ENCODE results near the gene PHLDA2.

PHLDA2 gene

GRCh38 chr11:2928605-2929530, at the start of gene PHLDA2:
PHLDA2 (minus strand) TSS chr11:2929420; CDS start chr11:2929364, 56 bp downstream.
- no peak for DNase-seq

- DNase-seq: no peak
Measured at GRCh38 chr11:2977113-2977512, 47.9 kb upstream of the PHLDA2 start.

GRCh38 chr11:2976294-2977063, 47.3 kb upstream of the PHLDA2 start:
- DNase-seq: no peak

GRCh38 chr11:2975594-2975993, 46.4 kb upstream of the PHLDA2 start:
- DNase-seq: no peak

GRCh38 chr11:2974272-2974671, 45.1 kb upstream of the PHLDA2 start:
- no peak for DNase-seq

- no peak for DNase-seq
Measured at GRCh38 chr11:2968341-2968900, 39.2 kb upstream of the PHLDA2 start.

GRCh38 chr11:2964782-2965181, 35.6 kb upstream of the PHLDA2 start:
- DNase-seq: no peak

GRCh38 chr11:2963761-2964160, 34.5 kb upstream of the PHLDA2 start:
- DNase-seq: no peak

- DNase-seq: no peak
Measured at GRCh38 chr11:2963112-2963754, 34.0 kb upstream of the PHLDA2 start.

- no peak for DNase-seq
Measured at GRCh38 chr11:2961080-2961479, 31.9 kb upstream of the PHLDA2 start.

- DNase-seq: no peak
Measured at GRCh38 chr11:2960139-2960538, 30.9 kb upstream of the PHLDA2 start.

- no peak for DNase-seq
Measured at GRCh38 chr11:2958251-2958650, 29.0 kb upstream of the PHLDA2 start.

- DNase-seq: no peak
Measured at GRCh38 chr11:2955906-2956476, 26.8 kb upstream of the PHLDA2 start.

- DNase-seq: no peak
Measured at GRCh38 chr11:2954263-2954662, 25.0 kb upstream of the PHLDA2 start.

- no peak for DNase-seq
Measured at GRCh38 chr11:2952290-2952689, 23.1 kb upstream of the PHLDA2 start.

- no peak for DNase-seq
Measured at GRCh38 chr11:2951231-2952110, 22.3 kb upstream of the PHLDA2 start.

- DNase-seq: no peak
Measured at GRCh38 chr11:2950825-2951224, 21.6 kb upstream of the PHLDA2 start.

GRCh38 chr11:2949920-2950319, 20.7 kb upstream of the PHLDA2 start:
- DNase-seq: no peak

- no peak for DNase-seq
Measured at GRCh38 chr11:2947744-2948143, 18.5 kb upstream of the PHLDA2 start.

- no peak for DNase-seq
Measured at GRCh38 chr11:2945757-2946287, 16.6 kb upstream of the PHLDA2 start.

- no peak for DNase-seq
Measured at GRCh38 chr11:2945031-2945756, 16.0 kb upstream of the PHLDA2 start.
